ENCODE measurements around the gene NR4A1. TPM values are rescaled to one million over a fixed set of nuclear protein-coding genes. Genes with fewer than 3 reads are reported as not detected.
A peak's percentile ranks its signal among the peaks of the same experiment; 100 is the strongest.

Gene NR4A1
- total RNA-seq, 2 donors from 2014 or later = 85.1 to 125 TPM

DNA sequence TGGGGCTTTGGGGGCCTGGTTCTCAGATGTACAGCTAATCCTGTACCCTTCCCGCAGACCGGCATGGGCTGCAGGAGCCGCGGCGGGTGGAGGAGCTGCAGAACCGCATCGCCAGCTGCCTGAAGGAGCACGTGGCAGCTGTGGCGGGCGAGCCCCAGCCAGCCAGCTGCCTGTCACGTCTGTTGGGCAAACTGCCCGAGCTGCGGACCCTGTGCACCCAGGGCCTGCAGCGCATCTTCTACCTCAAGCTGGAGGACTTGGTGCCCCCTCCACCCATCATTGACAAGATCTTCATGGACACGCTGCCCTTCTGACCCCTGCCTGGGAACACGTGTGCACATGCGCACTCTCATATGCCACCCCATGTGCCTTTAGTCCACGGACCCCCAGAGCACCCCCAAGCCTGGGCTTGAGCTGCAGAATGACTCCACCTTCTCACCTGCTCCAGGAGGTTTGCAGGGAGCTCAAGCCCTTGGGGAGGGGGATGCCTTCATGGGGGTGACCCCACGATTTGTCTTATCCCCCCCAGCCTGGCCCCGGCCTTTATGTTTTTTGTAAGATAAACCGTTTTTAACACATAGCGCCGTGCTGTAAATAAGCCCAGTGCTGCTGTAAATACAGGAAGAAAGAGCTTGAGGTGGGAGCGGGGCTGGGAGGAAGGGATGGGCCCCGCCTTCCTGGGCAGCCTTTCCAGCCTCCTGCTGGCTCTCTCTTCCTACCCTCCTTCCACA, 7.6 kb downstream of the NR4A1 start:
- intact Hi-C loops (cut with DNase I) = no loop called here
- H3K27me3 ChIP-seq (replicated peaks; ENCODE audit: insufficient read depth) = no peaks in the 10 kb centered on the region
- peak overlapping the region; percentile 100 for H3K27ac ChIP-seq
- peaks cover 6 to 9% of the 10 kb centered on the region in 2 donors for H3K36me3 ChIP-seq
- no peak overlapping the region for H3K4me3 ChIP-seq
- peak; percentile 53 for DNase-seq (ENCODE audit: low spot score)
- 59% methylated on average over 25 of the region's 25 CpGs for WGBS
- TF ChIP-seq, protein P1, sequence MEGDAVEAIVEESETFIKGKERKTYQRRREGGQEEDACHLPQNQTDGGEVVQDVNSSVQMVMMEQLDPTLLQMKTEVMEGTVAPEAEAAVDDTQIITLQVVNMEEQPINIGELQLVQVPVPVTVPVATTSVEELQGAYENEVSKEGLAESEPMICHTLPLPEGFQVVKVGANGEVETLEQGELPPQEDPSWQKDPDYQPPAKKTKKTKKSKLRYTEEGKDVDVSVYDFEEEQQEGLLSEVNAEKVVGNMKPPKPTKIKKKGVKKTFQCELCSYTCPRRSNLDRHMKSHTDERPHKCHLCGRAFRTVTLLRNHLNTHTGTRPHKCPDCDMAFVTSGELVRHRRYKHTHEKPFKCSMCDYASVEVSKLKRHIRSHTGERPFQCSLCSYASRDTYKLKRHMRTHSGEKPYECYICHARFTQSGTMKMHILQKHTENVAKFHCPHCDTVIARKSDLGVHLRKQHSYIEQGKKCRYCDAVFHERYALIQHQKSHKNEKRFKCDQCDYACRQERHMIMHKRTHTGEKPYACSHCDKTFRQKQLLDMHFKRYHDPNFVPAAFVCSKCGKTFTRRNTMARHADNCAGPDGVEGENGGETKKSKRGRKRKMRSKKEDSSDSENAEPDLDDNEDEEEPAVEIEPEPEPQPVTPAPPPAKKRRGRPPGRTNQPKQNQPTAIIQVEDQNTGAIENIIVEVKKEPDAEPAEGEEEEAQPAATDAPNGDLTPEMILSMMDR (IDR thresholded peaks at IDR 0.05) = peak in 1 of 4 experiments; percentile 12
- no peak for TF ChIP-seq POLR2A (IDR thresholded peaks at IDR 0.05)
- TF ChIP-seq POLR2AphosphoS5 (IDR thresholded peaks at IDR 0.05) = peak; percentile 67
- H3K9me3 ChIP-seq = no peaks in the 10 kb centered on the region
- H3K4me1 ChIP-seq (replicated peaks) = peaks cover 25% of the 10 kb centered on the region

DNA sequence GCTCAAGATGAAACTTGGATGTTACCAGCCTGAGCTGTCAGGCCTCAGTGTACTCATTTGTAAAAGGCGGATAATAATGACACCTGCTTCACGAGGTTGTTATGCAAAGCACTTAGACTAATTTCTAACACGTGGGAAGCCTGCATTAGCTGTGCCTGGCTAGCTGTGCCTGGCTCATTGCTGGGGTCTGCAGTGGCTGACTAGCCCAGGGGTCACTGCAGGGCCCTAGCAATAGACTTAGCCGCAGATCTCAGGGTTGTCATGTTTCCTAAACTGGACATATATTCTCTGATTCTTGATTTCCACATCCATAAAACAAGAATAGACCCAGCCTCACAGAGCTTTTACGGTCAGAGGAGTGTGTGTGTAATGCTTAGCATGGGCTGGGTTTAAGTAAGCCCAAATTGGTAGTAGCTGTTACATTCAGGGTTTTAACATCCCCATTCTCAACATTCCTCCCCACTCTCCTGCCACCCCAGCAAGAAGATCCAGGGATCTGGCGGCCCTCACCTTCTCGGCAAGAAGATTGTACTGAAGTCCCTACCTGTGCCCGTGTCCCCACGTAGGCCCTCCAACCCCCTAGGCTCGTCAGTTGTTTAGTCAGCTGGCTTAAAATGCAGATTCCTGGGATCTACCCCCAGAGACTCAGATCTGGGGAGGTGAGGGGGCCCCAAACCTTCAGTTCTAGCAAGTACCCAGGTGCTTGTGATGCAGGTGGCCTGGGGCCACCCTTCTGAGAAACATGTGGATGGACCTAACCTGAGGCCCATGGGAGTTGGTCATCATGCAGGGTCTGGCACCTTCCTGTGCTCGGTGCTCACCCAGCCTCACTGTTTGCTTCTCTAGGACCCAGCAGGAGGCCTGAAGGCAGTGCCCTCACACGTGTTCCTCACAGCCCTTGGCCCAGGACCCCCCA, 8.6 kb downstream of the NR4A1 start:
- Histone ChIP-seq H3K4me3 (no peak overlapping the region), H3K27ac (peak overlapping the region; percentile 5 to 100), H3K36me3 (peaks cover 4% of the 10 kb centered on the region in 2 donors), H3K9me3 (no peaks in the 10 kb centered on the region), H3K27me3 (replicated peaks; ENCODE audit: insufficient read depth) (no peaks in the 10 kb centered on the region), H3K4me1 (replicated peaks) (peaks cover 15% of the 10 kb centered on the region)
- intact Hi-C loops (cut with DNase I) = no loop called here
- TF ChIP-seq, protein P1 (IDR thresholded peaks at IDR 0.05) = no peak
- TF ChIP-seq POLR2A (IDR thresholded peaks at IDR 0.05) (no peak), POLR2AphosphoS5 (IDR thresholded peaks at IDR 0.05) (no peak)
- WGBS = 74% methylated on average over 12 of the region's 12 CpGs
- no peak for DNase-seq (ENCODE audit: low spot score)

DNA sequence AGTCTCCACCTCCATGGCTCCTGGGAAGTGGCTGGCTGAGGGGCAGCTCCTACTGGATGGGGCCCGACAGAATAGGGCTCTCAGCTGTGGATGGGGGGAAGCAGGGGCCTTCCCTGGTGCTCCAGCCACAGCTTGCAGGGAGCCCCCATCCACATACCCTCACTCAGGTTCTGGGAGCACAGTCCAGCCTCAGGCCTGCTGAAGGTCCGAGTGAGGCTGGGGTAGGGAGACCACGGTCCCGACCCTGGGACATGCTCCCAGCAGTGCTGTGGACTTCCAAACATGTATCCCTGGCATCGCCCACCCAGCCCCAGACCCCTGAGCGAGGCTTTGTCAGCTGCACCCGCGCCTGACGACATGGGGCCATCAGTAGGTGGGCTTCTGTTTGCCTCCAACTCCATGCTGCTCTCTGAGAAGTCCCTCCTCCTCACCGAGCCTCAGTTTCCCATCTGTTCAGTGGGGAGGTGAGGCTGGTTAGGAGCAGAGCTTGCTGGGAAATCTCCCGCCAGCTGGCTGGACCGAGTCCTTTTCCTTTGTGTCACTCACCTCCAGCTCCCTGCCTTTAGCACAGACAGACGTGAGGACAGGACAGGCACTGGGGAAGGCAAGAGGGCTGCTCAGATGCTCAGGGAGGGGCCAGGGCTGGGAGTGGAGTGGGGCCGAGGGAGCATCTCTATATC, 9.4 kb downstream of the NR4A1 start:
- no peak for DNase-seq (ENCODE audit: low spot score)
- 84% methylated on average over 12 of the region's 14 CpGs for WGBS
- no peak for TF ChIP-seq POLR2AphosphoS5 (IDR thresholded peaks at IDR 0.05)
- TF ChIP-seq, protein P1 (IDR thresholded peaks at IDR 0.05) = no peak
- TF ChIP-seq POLR2A (IDR thresholded peaks at IDR 0.05) = no peak

DNA sequence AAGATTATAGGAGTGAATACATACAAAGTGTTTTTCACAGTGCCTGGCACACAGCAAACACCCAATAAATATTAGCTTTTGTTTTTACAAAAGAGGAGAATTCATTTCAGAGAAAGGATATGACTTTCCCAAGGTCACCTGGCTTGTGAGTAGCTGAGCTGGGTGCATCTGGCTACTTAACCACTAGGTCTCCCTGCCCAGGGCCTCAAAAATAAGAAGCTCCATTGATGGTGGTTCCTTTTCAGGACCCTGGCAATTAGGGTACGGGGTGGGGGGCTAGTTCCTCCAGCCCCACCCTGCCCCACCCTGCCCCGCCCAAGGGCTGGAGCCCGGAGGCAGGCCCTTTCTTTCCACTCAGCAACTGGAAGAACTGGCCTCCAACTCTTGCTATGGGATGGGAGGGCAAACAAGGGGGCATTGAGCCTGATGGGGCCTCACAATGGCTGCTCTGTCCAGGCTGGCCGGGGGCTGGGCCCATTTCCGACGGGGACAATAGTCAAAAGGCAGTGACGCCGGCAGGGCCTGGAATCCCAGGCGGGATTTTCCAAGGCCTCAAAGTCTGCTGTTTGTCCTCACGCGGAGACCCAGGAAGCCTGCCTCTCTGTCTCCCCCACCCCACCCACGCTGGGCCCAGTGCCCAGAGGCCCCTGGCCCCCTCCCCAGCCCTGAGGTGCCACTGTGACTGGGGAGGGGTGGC, 10.4 kb downstream of the NR4A1 start:
- no peak overlapping the region for H3K27ac ChIP-seq
- intact Hi-C loops (cut with DNase I) = no loop called here
- TF ChIP-seq POLR2A (IDR thresholded peaks at IDR 0.05) (no peak), POLR2AphosphoS5 (IDR thresholded peaks at IDR 0.05) (no peak)
- TF ChIP-seq, protein P1 (IDR thresholded peaks at IDR 0.05) = no peak
- no peaks in the 10 kb centered on the region for H3K9me3 ChIP-seq
- no peaks in the 10 kb centered on the region for H3K27me3 ChIP-seq (replicated peaks; ENCODE audit: insufficient read depth)
- H3K4me3 ChIP-seq = no peak overlapping the region
- H3K36me3 ChIP-seq = peaks cover 0 to 4% of the 10 kb centered on the region in 2 donors
- WGBS = 58% methylated on average over 12 of the region's 12 CpGs
- DNase-seq (ENCODE audit: low spot score) = no peak
- H3K4me1 ChIP-seq (replicated peaks) = peaks cover 6% of the 10 kb centered on the region

More for the DNA sequence above, 9.4 kb downstream of the NR4A1 start:
- Histone ChIP-seq H3K4me1 (replicated peaks) (peaks cover 7% of the 10 kb centered on the region), H3K4me3 (no peak overlapping the region), H3K36me3 (peaks cover 0 to 4% of the 10 kb centered on the region in 2 donors), H3K27ac (peak overlapping the region in 1 of 2 donors; percentile 100), H3K9me3 (no peaks in the 10 kb centered on the region), H3K27me3 (replicated peaks; ENCODE audit: insufficient read depth) (no peaks in the 10 kb centered on the region)
- intact Hi-C loops (cut with DNase I) = no loop called here

Data from prostate gland (tissue), 2 donors.